NB4 (cell line): Measurements from ENCODE around the gene TSHZ2.

ENCODE experiments used
- MAX ChIP-seq: IDR thresholded peaks from 2 replicates; pipeline ENCODE4 v1.6.1; 2011; ENCODE audit warnings: low read depth, low read length
- POLR2A ChIP-seq: IDR thresholded peaks from 2 replicates; pipeline ENCODE4 v1.6.1; 2011; ENCODE audit warnings: mild to moderate bottlenecking; ENCODE audit not compliant: insufficient read length; ENCODE audit errors: extremely low read depth
- TF ChIP-seq, protein P1 (sequence below): IDR thresholded peaks from one replicate; pipeline ENCODE4 v1.5.1; 2012; ENCODE audit warnings: low read depth, low read length

DNA sequence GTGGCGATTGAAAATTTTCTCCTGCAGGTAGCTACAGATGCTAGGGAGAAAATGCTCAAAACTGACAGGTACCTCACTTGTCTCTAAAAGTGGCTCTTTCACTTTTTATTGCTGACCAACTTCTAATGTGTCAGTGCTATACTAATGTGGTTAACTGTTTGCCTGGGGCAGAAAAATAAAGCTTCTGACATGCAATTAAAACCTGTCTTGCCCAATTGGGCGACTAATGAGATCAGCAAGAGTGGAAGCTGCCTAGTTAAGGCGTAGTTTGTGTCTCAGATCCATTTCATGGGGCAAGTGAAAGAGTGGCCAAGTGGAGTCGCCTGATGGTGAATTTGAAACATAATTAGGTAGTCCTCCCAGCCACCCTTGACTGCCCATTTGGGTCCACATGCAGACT is 193.3 kb downstream of the TSHZ2 start:
- TF ChIP-seq POLR2A, result no peak
- TF ChIP-seq, protein P1, sequence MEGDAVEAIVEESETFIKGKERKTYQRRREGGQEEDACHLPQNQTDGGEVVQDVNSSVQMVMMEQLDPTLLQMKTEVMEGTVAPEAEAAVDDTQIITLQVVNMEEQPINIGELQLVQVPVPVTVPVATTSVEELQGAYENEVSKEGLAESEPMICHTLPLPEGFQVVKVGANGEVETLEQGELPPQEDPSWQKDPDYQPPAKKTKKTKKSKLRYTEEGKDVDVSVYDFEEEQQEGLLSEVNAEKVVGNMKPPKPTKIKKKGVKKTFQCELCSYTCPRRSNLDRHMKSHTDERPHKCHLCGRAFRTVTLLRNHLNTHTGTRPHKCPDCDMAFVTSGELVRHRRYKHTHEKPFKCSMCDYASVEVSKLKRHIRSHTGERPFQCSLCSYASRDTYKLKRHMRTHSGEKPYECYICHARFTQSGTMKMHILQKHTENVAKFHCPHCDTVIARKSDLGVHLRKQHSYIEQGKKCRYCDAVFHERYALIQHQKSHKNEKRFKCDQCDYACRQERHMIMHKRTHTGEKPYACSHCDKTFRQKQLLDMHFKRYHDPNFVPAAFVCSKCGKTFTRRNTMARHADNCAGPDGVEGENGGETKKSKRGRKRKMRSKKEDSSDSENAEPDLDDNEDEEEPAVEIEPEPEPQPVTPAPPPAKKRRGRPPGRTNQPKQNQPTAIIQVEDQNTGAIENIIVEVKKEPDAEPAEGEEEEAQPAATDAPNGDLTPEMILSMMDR, result no peak
- no peak for TF ChIP-seq MAX
